Naive B cell (primary cell): ENCODE results near the gene JAK1. TPM values are rescaled to one million over a fixed set of nuclear protein-coding genes. Genes with fewer than 3 reads are reported as not detected.

Experiments
- ATAC-seq, 2 donors: fragments of 150-1000 bp; cut with Tn5 transposase; 2 replicates each; pipeline ENCODE4 v1.10.0; 2021; ENCODE audit warnings: low read depth in 2 of 2, mild to moderate bottlenecking in 2 of 2, moderate library complexity in 2 of 2
- DNase-seq: peaks from one replicate; pipeline ENCODE4 v3.0.0; 2022
- H3K27ac Mint-ChIP-seq, 6 donors: one replicate each; pipeline ENCODE4 v1.8.0; 2020 to 2022; ENCODE audit warnings: mild to moderate bottlenecking in 6 of 6, mixed read lengths in 6 of 6, moderate library complexity in 5 of 6, inconsistent platforms in 2 of 6
- H3K27me3 Mint-ChIP-seq, 3 donors: one replicate each; pipeline ENCODE4 v1.8.0; 2021 to 2022; ENCODE audit warnings: mixed read lengths in 3 of 3, mild to moderate bottlenecking in 1 of 3
- H3K36me3 Mint-ChIP-seq, 2 donors: one replicate each; pipeline ENCODE4 v1.8.0; 2020 to 2022; ENCODE audit warnings: mixed read lengths in 2 of 2, inconsistent platforms in 1 of 2, mild to moderate bottlenecking in 1 of 2
- H3K4me1 Mint-ChIP-seq, 3 donors: one replicate each; pipeline ENCODE4 v1.8.0; 2020 to 2022; ENCODE audit warnings: mixed read lengths in 3 of 3, inconsistent platforms in 1 of 3, mild to moderate bottlenecking in 1 of 3, moderate library complexity in 1 of 3
- H3K4me3 Mint-ChIP-seq, 8 donors: one replicate each; pipeline ENCODE4 v1.8.0; 2020 to 2022; ENCODE audit warnings: mild to moderate bottlenecking in 8 of 8, mixed read lengths in 8 of 8, moderate library complexity in 8 of 8, inconsistent platforms in 2 of 8
- H3K9me3 Mint-ChIP-seq, 7 donors: one replicate each; pipeline ENCODE4 v1.8.0; 2020 to 2022; ENCODE audit warnings: mixed read lengths in 7 of 7, mild to moderate bottlenecking in 5 of 7, inconsistent platforms in 2 of 7, moderate library complexity in 1 of 7
- polyA plus RNA-seq, 6 donors: library from polyadenylated mRNA; unstranded; fragments of 300-500 nt; fragmentation: Illumina TruSeq; gene quantifications; one replicate each; pipeline ENCODE4 v1.2.3, GENCODE V29; 2021; ENCODE audit warnings: low read depth in 6 of 6

JAK1 gene
- polyA plus RNA-seq, 6 donors from 2014 or later, result 182 to 259 (median 194) TPM

DNA sequence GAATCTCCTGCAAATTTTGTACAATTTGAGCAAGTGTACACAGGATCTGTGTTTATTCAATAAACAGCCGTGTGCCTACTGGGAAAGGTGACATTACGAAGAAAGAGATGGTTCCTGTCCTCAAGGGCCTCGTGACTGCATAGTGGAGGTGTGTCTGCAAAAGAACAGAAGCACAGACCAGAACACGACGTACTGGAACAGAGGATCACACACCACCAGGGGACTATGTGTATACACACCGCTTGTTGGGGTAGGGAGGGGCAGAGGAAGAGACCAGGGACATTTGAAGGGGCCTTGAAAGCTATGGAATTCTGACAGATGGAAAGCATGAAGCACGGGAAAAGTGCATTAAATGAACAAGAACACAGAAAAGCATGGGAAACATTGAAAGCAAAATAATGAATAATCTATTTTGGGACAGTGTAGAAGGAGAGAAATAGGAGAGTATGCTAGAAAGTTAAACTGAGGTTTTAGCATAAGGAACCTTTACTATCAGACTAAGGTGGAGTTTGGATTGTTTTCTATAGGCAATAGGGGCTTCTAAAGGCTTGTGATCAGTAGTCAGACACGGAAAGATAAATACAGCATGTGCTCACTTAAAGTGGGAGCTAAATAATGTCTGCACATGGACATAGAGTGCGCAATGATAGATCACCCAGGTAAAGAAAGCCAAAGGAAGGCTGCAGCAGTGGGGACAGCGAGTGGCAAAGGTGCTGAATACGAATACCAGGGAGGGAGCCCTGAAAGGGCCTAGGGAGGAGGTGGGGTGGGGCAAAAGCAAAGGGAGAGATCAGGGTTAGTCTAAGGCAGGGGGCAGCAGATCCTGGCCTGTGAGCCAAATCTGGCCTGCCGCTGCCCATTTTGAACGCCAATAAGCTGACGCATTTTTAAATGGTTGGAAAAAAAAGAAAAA, 11.0 kb downstream of the JAK1 start:
- Mint-ChIP-seq H3K4me1 (peaks cover 32 to 52% (median 35%) of the 10 kb centered on the region in 3 donors), H3K27ac (no peak overlapping the region), H3K36me3 (no peaks in the 10 kb centered on the region), H3K27me3 (no peaks in the 10 kb centered on the region), H3K4me3 (no peak overlapping the region), H3K9me3 (no peaks in the 10 kb centered on the region)
- ATAC-seq (peak in 1 of 2 donors; percentile 11), DNase-seq (no peak)

DNA sequence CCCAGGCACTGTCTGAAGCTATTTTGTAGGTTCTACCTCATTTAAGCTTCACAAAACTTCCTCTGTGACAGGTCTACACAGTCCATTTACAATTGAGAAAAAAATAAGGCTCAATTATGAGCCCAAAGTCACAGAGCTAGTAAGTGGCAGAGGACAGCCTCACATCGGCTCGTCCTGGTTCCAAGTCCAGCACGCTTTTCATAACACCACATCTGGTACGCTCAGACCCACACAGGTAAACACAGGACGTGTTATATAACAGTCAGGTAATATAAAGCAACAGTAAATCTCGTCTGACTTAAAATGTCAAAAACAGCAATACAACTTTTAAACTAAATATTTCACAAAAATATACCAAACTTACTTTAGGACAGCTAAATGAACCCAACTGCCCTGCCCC, 13.1 kb downstream of the JAK1 start:
- DNase-seq (no peak), ATAC-seq (no peak)
- Mint-ChIP-seq H3K27ac (peak overlapping the region in 2 of 6 donors; percentile 1 to 44), H3K36me3 (no peaks in the 10 kb centered on the region), H3K4me3 (no peak overlapping the region), H3K9me3 (no peaks in the 10 kb centered on the region), H3K27me3 (no peaks in the 10 kb centered on the region), H3K4me1 (peaks cover 41 to 56% (median 43%) of the 10 kb centered on the region in 3 donors)

DNA sequence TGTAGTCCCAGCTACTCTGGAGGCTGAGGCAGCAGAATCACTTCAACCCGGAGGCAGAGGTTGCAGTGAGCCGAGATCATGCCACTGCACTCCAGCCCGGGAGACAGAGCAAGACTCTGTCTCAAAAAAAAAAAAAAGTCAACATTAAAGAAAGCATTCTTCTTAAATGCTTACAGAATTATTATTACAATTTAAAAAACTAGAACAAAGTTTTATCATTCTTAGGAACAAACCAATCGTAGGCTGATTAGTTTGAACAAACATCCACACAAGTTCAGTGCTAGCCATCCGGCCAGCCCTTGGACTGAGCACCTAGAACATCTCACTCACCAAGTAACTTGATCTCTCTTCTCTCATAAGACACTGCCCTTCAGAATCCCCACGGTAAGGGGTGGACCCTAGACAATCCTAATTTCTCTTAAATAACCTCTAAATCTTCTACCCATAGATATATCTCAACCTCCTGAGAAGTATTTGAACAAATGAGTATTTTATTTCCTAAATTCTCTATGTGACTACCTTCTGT, 16.0 kb downstream of the JAK1 start:
- DNase-seq (no peak), ATAC-seq (no peak)
- peak overlapping the region in 4 of 6 donors; percentile 1 to 82 (median 18) for H3K27ac Mint-ChIP-seq
- no peaks in the 10 kb centered on the region for H3K27me3 Mint-ChIP-seq
- no peaks in the 10 kb centered on the region for H3K9me3 Mint-ChIP-seq
- peaks cover 58 to 85% (median 65%) of the 10 kb centered on the region in 3 donors for H3K4me1 Mint-ChIP-seq
- H3K4me3 Mint-ChIP-seq, result peak overlapping the region in 6 of 8 donors; percentile 2 to 76 (median 42)
- no peaks in the 10 kb centered on the region for H3K36me3 Mint-ChIP-seq

DNA sequence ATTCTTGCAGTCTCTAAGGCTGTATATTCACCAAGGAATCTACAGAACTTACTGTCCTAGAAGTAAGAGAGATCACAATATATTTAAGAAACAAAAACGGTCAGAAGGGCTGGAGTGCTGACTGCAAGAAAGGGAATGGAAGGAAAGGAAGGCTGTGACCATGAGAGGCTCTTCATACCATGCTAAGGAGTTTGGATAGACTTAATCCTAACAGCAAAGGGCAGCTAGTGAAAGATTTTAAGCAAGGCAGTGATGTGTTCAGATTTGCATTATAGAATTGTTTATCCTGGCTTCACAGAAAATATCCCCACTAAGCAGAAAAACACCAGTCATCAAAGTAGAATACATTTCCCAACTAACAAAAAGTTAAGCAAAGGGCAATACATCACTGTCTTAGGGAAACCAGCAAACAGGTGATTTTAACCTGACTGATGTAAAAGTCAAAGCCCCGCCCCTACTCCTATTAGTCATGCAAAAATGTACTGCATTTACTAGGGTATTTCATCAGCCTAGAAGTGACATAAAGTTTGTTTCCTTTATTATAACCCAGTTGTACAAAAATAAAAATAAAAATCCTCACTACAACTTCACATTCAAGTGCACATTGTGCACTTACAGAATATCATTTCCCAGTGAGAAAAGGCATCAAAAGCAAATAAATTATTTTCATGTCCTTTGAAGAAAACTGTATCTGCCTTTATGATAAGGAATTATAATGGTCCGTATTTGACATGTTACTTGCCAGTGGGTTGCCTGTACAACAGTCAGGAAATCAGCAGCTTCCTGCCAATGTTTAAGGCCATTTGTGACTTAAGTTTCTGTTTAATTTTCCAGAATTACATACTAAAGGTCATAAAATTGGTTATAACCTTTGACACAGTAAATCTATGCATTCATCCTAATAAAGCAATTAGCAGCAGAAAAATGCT, 17.2 kb downstream of the JAK1 start:
- H3K9me3 Mint-ChIP-seq, result no peaks in the 10 kb centered on the region
- peaks cover 0 to 5% of the 10 kb centered on the region in 2 donors for H3K36me3 Mint-ChIP-seq
- peaks cover 64 to 89% (median 77%) of the 10 kb centered on the region in 3 donors for H3K4me1 Mint-ChIP-seq
- peak overlapping the region in 2 of 6 donors; percentile 70 to 77 for H3K27ac Mint-ChIP-seq
- ATAC-seq, result peak; percentile 56 to 57
- no peak for DNase-seq
- H3K4me3 Mint-ChIP-seq, result peak overlapping the region in 6 of 8 donors; percentile 1 to 70 (median 26)
- H3K27me3 Mint-ChIP-seq, result no peaks in the 10 kb centered on the region

DNA sequence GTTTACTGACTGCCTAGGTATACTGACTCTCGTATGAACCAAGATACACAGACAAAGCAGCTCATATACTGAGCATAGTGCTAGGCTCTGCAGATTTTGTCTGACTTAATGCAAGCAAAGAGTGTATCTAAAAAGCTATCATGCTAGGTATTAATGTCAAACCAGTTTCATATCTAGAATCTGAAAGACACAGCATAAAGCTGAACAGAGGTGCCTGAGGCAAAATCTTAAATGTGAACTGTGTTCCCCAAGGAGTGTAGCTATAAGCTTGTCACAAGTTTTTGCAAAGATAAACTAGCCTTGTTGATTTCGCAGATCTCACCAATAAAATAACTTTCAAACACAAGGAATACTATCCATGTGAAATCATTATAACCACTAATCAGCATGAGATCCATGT, 18.1 kb downstream of the JAK1 start:
- no peaks in the 10 kb centered on the region for H3K27me3 Mint-ChIP-seq
- no peaks in the 10 kb centered on the region for H3K9me3 Mint-ChIP-seq
- peaks cover 0 to 5% of the 10 kb centered on the region in 2 donors for H3K36me3 Mint-ChIP-seq
- DNase-seq (no peak), ATAC-seq (no peak)
- peaks cover 62 to 88% (median 80%) of the 10 kb centered on the region in 3 donors for H3K4me1 Mint-ChIP-seq
- H3K4me3 Mint-ChIP-seq, result peak overlapping the region in 2 of 8 donors; percentile 3 to 70
- peak overlapping the region in 1 of 6 donors; percentile 30 for H3K27ac Mint-ChIP-seq

DNA sequence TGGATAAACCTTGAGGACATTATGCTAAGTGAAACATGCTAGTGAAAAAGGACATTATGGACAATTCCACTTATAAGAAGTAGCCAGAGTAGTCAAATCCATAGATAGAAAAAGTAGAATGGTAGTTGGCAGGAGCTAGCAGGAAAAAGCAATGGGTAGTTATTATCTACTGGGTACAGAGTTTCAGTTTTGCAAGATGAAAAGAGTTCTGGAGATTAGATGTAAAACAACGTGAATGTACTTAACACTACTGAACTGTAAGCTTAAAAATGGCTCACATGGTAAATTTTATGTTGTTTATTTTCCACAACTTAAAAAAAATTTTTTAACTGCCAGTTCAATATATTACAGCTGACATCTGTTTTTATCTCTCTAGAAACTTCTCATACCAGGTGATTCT, 19.4 kb downstream of the JAK1 start:
- DNase-seq (no peak), ATAC-seq (no peak)
- Mint-ChIP-seq H3K9me3 (no peaks in the 10 kb centered on the region), H3K4me1 (peaks cover 59 to 85% (median 72%) of the 10 kb centered on the region in 3 donors), H3K27me3 (no peaks in the 10 kb centered on the region), H3K4me3 (peak overlapping the region in 6 of 8 donors; percentile 5 to 46 (median 24)), H3K36me3 (peaks cover 0 to 5% of the 10 kb centered on the region in 2 donors), H3K27ac (peak overlapping the region in 4 of 6 donors; percentile 39 to 71 (median 45))

DNA sequence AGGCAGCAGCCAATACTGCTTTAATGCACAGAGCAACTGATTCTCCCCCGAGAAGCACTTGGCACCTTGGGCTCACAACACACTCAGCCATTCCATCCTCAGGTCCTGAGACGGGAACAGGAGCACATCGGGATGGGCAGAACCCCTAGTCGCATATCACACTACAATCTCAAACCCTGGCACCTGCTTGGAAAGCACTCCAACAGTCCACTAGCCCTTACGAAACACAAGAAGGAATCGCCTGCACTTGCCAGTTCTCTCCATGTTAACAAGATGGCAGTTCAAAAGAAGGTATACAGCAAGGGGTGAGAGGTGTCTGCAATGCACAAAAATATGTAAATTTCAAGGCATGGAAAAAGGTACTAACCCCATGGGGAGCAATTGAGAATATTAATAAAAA, 21.4 kb downstream of the JAK1 start:
- Mint-ChIP-seq H3K4me3 (no peak overlapping the region), H3K9me3 (no peaks in the 10 kb centered on the region), H3K36me3 (peaks cover 0 to 5% of the 10 kb centered on the region in 2 donors), H3K4me1 (peaks cover 54 to 83% (median 63%) of the 10 kb centered on the region in 3 donors), H3K27ac (peak overlapping the region in 4 of 6 donors; percentile 11 to 77 (median 52)), H3K27me3 (no peaks in the 10 kb centered on the region)
- ATAC-seq (no peak), DNase-seq (no peak)

DNA sequence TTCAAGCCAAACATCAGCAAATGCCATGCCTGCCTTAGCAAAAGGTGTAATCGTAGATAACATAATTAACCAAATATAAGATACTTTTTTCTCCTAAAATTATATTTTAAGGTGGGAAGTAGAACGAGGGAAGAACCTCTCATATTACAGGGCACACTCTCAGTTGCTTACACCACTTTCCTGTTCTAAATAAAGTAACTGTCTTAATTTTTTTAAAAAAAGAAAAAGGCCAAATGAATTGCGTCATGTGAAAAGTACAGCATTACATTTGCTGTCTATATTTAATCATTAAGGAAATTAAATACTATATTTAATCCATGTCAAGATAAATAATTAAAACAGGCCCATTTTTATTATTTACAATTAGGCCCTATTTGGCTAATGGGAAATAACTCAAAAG, 23.7 kb downstream of the JAK1 start:
- Mint-ChIP-seq H3K4me1 (peaks cover 56 to 83% (median 67%) of the 10 kb centered on the region in 3 donors), H3K36me3 (peaks cover 0 to 5% of the 10 kb centered on the region in 2 donors), H3K27ac (peak overlapping the region in 2 of 6 donors; percentile 44 to 65), H3K9me3 (no peaks in the 10 kb centered on the region), H3K4me3 (no peak overlapping the region), H3K27me3 (no peaks in the 10 kb centered on the region)
- ATAC-seq, result no peak
- no peak for DNase-seq

DNA sequence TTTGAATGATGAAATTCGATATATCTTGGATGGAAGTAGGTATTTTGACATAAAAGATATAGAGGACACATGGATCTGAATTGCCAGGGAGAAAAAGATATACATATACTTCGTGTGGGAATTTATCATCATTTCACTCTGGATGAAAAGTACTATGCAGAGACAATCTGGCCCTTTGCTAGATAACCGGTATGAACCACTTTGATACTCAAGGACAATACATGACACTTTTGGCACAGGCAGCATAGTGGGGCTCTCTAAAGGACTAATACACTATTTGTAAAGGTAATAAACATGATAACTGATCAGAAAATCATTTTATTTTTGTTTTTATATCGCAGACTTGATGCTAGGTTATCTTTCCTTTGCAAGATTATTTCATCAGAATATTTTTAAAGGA, 24.2 kb downstream of the JAK1 start:
- H3K4me3 Mint-ChIP-seq, result peak overlapping the region in 2 of 8 donors; percentile 23 to 48

DNA sequence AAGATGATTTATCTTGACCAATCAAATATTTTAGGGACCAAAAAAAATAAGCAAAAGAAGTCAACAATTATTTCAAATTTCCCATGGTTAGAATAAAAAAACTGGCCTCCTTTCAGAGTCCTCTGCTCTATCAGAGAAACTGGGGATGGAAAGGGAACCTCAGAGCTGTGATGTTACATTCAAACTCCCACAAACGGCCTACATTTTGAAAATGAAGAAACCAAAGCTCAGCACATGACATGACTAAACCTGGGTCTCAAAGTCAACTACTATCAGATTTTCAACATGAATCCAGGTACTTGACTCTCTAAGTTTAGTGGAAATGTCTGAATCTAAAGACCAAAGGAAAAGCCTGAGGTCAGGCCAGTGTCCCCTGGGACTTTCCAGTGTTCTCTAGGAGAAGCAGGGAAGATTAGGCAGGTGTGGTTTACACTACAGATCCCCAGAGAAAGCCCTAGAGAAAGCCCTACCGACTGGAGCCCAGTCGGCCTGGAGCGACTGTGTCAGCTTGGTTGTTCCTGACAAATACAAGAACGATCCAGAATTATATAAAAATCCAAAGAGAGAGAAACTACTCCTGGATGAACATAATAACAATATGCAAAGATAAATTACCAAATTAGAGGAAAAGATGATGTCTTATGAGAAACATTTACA, 24.8 kb downstream of the JAK1 start:
- no peaks in the 10 kb centered on the region for H3K9me3 Mint-ChIP-seq
- H3K27me3 Mint-ChIP-seq, result no peaks in the 10 kb centered on the region
- no peak for DNase-seq
- H3K36me3 Mint-ChIP-seq, result peaks cover 0 to 5% of the 10 kb centered on the region in 2 donors
- peaks cover 51 to 82% (median 64%) of the 10 kb centered on the region in 3 donors for H3K4me1 Mint-ChIP-seq
- peak overlapping the region in 3 of 8 donors; percentile 23 to 61 (median 48) for H3K4me3 Mint-ChIP-seq
- no peak for ATAC-seq
- H3K27ac Mint-ChIP-seq, result peak overlapping the region in 2 of 6 donors; percentile 17 to 66

More for the DNA sequence above, 24.2 kb downstream of the JAK1 start:
- peaks cover 0 to 5% of the 10 kb centered on the region in 2 donors for H3K36me3 Mint-ChIP-seq
- ATAC-seq (no peak), DNase-seq (no peak)
- H3K4me1 Mint-ChIP-seq, result peaks cover 54 to 83% (median 65%) of the 10 kb centered on the region in 3 donors
- H3K27me3 Mint-ChIP-seq, result no peaks in the 10 kb centered on the region
- no peaks in the 10 kb centered on the region for H3K9me3 Mint-ChIP-seq
- H3K27ac Mint-ChIP-seq, result peak overlapping the region in 3 of 6 donors; percentile 17 to 66 (median 65)

DNA sequence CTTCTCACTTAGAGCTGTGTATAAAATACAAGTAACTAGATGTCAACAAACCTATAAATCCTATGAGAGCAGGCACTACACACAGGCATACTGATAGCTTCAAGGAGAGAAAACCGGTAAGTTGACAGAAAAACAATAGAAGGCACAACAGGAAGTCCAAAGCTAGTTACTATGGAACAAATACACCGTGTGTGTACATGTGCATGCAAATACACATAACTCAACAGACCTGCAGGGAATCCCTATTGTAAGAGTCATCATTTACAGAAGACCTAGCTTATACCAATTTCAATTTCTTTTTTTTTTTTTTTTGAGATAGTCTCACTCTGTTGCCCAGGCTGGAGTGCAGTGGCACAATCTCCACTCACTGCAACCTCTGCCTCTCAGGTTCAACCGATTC, 26.3 kb downstream of the JAK1 start:
- H3K4me1 Mint-ChIP-seq, result peaks cover 53 to 82% (median 63%) of the 10 kb centered on the region in 3 donors
- ATAC-seq, result peak; percentile 47 to 61
- no peaks in the 10 kb centered on the region for H3K9me3 Mint-ChIP-seq
- no peak for DNase-seq
- peak overlapping the region in 2 of 6 donors; percentile 19 to 21 for H3K27ac Mint-ChIP-seq
- H3K36me3 Mint-ChIP-seq, result peaks cover 0 to 4% of the 10 kb centered on the region in 2 donors
- H3K4me3 Mint-ChIP-seq, result peak overlapping the region in 3 of 8 donors; percentile 6 to 66 (median 55)
- no peaks in the 10 kb centered on the region for H3K27me3 Mint-ChIP-seq

DNA sequence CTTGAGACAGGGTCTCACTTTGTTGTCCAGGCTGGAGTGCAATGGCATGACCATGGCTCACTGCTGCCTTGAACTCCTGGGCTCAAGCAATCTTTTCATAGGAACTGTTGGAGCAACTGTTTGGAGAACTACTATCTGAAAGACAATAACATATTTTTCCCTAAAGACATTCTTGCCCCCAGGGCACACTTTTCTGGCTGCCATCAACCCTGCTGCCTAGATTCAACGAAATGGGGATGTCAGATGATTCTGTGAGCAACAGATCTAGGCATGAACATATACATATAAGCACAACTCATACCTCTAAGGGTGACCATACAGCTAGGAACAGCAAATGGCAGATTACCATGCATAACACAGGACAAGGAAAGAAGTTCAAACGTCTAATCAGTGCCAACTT, 27.4 kb downstream of the JAK1 start:
- Mint-ChIP-seq H3K4me3 (no peak overlapping the region), H3K9me3 (no peaks in the 10 kb centered on the region), H3K36me3 (no peaks in the 10 kb centered on the region), H3K27ac (peak overlapping the region in 1 of 6 donors; percentile 19), H3K4me1 (peaks cover 61 to 89% (median 65%) of the 10 kb centered on the region in 3 donors), H3K27me3 (no peaks in the 10 kb centered on the region)
- no peak for DNase-seq
- ATAC-seq, result no peak
